Skin of body (tissue), 2 donors: ENCODE results near the gene RNPS1. TPM values are rescaled to one million over a fixed set of nuclear protein-coding genes. Genes with fewer than 3 reads are reported as not detected.

Experiments used
- DNase-seq: peaks from one replicate; lab custom pipeline; 2025; lab: John Stamatoyannopoulos, UW
- total RNA-seq: library from RNA; depleted of rRNA; stranded (reverse); fragments of >200 nt; gene quantifications from one replicate; pipeline ENCODE4 v1.2.3, GENCODE V29; 2014

Gene RNPS1, protein sequence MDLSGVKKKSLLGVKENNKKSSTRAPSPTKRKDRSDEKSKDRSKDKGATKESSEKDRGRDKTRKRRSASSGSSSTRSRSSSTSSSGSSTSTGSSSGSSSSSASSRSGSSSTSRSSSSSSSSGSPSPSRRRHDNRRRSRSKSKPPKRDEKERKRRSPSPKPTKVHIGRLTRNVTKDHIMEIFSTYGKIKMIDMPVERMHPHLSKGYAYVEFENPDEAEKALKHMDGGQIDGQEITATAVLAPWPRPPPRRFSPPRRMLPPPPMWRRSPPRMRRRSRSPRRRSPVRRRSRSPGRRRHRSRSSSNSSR
- 57.3 TPM for total RNA-seq

DNA sequence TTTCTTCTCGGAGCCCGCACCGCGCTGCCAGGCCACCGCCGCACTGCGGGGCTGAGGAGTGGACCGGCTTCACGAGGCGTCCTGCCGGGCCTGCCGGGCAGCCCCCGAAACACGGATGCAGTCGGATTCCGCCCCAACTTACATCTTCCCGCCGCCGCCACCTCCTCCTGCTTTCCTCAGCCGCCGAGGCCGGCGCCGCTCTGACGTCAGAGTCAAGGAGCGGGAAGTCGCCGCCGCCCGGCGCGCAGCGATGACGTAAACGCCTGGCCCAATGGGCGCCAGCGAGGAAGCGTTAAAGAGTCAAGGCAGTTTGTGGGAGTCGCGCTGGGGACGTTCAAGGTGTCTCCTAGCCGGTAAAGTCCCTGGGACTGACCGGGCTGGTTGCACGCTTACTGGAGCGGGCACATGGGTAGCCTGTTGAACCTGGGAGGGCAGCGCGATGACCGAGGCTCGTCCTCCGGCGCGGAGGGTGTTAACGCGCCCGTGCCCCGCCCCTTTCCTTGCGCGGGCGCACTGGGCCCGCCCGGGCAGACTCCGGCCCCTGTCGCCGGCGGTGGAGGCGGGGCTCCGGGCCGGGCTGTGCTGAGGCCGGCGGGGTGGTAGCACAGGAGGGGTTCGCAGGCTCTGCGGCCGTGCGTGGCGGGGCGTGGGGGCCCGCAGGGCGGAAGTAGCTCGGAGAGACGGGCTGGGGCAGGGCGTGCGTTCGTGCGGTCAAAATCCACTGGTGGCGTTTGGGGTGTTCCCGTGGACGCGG lies at the start of gene RNPS1:
RNPS1 (minus strand) TSS at position 214 of the 754 bp plus-strand sequence. CDS start 3,483 bp downstream, outside the sequence.
- DNase-seq = peak; percentile 91

DNA sequence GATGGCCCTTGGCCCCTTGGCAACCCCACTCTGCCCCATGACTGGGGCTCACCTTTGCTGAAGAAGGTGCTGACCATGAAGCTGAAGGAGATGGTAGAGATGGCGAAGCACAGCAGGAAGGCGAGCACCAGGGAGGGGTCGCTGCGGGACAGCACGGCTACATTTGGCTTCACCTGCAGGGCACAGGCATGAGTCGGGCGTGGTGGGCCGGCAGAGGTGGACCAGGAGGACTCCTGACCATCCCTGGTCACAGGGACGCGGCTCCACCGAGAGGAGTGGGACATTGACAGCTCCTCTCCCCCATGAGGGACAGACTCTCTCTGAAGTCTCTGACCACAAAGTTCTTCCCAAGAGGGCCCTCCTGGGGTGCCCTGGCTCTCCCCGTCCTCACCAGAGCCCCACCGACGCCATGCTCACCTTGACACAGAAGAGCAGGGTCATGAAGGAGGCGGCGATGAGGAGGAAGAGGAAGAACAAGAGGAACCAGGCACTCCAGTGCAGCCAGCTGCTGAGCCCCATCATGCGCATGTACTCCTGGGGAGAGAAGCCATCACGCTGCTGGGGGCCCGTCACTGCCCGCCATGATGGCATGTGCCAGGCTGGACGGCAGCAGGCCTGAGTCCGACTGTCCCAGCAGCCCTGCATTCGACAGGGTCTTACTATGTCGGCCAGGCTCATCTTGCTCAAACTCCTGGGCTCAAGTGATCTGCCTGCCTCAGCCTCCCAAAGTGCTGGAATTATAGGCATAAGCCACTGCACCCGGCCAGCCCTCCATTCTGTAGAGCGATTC lies 49.5 kb upstream of the RNPS1 start:
- DNase-seq = no peak

DNA sequence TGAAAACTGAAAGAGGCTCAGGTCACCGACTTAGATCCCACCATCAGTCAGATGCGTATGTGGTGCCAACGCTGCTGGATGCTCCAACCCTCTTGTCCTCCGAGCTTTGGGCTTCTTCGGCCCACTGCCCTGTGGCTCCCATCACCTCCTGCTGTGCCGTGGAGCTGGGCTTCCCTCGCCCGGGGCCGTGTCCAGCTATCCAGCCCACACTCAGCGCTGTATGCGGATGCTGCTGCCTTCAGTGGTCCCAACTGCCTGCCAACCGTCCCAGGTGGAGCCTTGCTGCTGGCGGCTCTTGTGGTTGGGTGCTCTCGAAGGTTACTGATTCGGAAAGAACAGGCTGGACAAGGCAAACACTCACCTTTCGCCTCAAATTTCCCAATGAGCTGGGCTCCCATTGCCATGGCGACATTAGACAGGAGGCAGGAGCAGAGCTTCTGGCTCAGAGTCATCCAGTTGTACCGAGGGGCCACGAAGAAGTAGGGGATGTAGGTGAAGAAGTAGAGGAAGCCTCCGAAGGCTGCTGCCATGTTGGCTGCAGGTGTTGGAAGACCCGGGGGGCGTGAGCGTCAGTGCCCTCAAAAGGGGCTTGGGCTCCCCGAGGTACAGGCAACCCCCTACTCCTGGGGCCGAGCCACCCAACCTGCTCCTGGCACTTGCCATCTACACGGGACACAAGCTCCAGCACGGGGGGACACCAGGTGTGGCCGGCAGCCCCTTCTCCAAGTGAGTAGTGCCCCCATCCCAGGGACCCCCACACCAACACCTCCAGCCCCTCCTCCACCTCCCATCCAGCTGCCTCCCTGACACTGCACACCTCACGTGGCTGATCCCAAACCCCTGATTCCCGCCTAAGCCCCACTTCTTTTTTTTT lies 40.4 kb upstream of the RNPS1 start:
- DNase-seq = no peak

DNA sequence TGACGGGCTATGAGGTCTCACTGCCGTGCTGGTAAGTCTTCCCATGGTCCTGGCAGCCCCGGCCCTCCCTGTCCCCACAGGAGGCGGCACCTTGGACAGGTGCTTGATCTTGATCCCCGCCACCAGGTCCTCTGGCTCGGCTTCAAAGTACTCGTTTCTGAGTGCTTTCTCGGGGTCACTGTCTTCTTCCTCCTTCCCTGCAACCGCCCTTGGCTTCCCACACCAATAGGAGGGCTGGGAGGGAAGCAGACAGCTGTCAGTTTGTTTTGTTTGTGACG lies 31.9 kb upstream of the RNPS1 start:
- DNase-seq = no peak

DNA sequence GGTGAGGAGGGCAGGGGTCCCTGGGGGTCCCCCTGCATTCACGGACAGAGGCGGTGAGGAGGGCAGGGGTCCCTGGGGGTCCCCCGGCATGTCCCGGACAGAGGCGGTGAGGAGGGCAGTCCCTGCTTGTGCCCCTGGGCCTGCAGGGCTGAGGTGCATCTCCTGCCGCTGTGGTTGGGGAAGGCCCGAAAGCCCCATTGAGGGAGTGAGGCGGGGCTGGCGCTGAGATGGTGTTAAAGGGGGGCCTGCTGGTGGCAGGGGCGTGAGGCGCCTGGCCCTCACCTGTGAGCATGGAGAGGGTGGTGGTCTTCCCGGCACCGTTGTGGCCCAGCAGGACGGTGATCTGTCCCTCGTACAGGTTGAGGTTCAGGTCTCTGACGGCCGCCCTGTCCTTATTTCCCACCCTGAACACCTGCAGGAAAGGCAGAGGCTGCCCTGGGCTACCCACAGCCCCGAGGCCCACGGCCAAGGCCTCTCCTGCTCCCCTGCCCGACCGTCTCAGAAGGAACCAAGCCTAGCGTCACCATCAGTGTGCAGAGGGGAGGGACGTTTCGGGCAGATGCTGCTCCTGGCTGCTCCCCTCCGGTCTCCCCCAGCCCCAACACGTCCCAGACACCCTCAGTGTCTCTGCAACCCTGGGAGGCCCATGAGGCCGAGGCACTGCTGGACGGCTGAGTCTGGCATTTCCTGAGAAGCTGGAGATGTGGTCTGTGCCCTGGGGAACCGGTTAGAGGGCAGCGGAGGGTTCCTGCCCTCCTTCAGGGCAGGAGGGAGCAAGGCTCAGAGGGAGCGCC lies 31.4 kb upstream of the RNPS1 start:
- no peak for DNase-seq

DNA sequence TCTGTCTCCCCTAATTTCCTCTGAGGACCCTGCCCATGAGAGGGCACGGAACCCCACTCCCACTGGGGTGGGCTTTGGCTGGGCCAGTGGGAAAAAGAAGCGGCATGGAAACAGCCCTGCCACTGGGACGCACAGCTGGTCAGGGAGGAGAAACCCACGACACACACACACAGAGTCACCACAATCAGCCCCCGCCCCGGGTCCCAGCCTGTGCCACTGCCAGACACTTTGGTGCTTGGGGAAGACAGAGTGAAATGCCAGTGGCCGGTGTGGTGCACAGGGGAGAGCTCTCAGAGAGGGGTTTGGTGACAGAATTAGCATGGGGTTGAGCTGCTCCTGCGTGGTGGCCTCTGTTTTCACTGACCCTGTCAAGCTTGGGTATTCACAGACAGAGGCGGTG lies 30.7 kb upstream of the RNPS1 start:
- no peak for DNase-seq

DNA sequence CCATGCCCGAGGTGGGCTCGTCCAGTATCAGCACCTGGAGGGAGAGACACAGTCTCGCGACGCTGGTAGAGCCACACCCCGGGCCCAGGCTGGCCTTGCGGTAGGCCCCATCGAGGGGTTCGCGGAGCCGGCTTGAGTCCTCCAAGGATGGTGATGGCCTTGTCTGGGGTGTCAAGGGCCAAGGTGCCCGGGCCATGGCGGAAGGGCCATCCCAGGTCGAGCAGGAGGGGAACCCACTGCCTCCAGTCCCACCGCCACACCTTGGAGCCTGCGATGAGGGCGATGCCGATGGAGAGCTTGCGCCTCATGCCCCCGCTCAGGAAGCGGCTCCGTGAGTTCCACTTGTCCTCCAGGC lies 29.6 kb upstream of the RNPS1 start:
- no peak for DNase-seq

DNA sequence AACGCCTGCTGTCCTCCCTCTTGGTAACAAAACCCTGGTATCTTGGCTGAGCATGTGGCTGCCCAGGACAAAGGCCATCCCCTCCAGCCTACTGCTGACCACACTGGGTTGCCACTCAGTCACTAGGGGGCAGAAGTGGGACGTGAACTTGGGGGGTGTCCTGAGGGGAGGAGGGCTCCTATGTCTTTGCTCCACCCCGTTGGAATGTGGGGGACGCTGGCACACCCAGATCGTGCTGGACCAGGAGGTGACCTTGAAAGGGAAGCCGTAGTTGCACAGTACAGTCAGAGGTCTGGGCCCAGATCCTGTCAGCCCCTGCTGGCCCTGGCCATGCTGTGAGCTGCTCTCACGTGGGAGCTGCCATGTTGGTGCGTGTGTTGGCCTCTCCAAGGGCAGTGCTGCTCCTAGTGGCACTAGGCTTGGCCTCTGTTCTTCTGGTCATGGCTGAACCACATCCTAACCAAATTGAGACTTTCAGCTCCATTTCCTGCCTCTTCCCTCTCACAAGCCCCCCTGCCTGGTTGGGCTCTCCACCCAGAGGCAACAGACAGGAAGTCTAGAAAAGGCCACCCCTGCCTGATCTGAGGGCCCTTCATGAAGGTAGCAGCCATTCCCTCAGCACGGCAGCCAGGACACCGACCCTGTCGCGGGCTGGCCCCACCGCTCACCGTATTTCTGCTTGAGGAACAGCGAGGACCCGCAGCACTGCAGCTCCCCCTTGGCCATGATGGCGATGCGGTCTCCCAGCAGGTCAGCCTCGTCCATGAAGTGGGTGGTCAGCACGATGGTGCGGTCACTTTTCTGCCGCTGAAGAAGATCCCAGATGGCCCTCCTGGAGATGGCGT lies 29.0 kb upstream of the RNPS1 start:
- DNase-seq = no peak

DNA sequence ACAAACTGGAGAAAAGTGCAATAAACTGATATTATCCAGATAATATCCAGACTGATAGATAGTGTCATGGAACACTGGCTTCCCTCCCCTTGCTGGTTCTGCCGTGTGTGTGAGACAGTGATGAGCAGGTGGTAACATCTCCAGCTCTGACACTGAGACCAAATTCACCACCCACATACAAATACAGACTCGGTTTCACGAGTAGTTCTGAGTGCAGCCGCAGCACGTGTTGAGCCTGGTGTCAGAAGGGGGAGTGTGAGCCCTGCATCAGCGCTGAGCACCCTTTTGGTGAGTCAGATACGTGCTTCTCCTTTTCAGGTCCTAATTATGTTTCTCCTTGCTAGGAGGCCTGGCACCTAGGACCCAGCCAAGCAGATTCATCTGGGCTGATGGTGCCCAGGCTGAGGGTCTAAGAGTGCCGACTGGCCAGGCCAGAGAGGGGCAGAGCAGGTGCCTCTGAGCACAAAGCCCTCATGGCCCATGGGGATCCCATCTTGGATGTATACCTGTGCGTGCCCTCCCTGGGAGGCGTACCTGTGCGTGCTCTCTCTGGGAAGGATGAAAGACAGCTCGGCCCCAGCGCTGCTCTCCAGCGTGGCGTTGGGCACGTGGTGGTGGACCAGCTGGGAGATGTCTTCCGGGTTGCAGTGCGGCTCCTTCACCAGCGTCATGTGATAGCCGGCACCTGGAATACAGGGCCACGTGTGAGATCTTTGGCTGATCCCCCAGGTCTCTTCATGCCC lies 27.3 kb upstream of the RNPS1 start:
- no peak for DNase-seq

DNA sequence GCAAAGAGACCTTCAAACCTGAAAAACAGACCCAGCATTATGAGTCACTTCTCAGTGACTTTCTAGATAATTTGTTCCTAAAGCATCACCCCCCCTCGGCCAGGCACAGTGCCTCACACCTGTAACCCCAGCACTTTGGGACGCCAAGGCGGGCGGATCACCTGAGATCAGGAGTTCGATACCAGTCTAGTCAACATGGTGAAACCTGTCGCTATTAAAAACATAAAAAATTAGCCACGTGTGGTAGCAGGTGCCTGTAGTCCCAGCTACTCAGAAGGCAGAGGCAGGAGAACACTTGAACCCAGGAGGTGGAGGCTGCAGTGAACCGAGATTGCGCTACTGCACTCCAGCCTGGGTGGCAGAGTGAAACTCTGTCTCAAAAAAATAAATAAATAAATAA lies 24.3 kb upstream of the RNPS1 start:
- DNase-seq = no peak

DNA sequence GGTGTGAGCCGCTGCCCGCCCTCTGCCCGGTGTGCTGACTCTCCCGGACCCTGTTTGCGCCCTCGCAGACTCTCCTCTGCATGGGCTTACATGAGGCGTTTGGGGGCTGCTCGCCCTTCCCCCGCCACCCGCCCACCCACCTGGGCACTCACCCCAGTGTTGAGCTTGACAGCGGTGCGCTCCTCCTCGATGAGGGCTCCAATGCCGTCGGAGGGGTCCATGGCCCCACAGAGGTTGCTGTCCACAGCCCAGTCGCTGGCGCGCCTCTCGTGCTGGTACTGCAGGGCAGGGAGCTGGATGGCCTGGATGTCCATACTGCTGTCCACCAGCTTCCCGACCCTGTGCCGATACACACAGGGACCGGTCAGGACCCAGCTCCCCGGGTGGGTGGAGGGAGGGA lies 21.4 kb upstream of the RNPS1 start:
- no peak for DNase-seq

DNA sequence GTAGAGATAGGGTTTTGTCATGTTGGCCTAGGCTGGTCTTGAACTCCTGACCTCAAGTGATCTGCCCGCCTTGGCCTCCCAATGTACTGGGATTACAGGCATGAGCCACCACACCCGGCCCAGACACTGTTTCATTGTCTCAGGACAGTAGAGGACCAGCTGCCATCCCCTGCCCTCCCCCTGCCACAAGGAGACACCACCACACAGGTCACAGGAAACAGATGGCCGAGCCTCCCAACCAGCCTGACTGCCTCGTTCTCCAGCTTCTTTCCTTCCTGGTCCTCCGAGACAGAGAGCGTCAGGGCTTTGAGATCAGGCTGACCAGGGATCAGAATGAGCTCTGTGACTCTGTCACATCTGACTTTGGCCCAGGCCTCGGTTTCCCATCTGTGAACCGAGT lies 20.8 kb upstream of the RNPS1 start:
- no peak for DNase-seq

DNA sequence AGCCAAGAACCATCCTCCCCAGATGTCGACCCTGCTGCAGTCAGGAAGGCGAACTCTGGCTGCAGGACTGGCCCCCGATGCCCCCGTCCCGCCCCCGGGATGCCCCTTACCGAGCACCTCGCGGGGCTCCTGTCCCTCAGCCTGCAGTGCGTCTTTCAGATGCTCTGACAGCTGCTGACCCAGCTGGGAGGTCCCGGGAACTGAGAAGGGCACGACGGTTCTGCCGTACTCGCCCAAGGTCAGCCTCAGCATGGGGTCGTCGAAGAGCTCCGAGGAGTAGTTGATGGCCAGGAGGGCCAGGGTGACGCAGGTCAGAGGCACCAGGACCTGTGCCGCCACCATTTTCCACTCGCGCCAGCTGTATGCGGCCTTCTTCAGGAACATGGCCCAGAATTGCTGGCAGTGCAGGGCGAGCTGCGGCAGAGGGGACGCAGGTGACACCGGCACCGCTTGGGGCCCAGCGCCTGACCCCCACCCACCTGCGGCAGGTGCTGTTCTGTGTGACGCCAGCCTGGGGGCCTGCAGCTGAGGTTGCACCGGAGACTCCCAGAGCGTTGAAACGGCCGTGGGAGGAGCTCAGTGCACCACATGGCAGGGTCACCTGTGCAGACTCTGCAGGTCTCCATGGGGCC lies 20.1 kb upstream of the RNPS1 start:
- DNase-seq = no peak

DNA sequence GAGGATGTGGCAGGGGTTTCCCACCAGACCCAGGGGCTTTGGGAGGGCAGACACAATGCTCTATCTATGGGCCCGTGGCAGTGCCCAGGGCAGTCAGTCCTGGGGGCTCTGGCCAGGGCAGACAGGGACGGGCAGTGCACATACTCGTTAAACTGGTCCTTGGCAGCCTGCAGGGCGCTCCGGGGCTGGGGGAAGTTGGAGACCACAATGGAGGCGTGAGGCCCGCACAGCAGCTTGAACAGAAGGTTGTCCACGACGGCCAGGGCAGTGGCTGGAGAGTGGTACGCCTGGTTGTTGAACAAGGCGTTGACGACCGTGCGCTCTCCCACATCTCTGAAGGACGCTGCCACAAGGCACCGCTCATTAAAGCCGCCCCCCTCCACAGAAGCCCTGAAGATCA lies 18.6 kb upstream of the RNPS1 start:
- DNase-seq = no peak

DNA sequence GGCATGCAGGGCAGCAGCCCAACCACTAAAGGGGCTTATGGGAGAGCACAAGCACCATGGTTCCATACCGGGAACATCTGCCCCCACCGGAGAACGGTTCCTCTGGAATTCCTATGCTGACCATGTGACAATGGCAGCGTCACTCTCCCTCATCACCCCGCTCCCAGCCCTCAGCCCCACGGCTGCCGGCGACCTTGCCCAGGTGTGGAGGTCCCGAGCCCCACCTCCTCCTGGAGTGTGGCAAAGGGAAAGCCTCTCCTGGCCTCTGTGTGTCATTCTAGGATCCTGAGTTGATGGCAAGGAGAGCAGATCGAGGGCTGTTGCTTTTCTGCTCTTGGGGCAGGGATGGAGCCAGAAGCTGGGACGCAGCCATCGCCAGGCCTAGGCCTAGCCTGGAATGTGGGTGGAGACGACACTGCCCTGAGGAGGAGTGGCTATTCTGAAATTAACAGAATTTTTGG lies 17.8 kb upstream of the RNPS1 start:
- DNase-seq = no peak

DNA sequence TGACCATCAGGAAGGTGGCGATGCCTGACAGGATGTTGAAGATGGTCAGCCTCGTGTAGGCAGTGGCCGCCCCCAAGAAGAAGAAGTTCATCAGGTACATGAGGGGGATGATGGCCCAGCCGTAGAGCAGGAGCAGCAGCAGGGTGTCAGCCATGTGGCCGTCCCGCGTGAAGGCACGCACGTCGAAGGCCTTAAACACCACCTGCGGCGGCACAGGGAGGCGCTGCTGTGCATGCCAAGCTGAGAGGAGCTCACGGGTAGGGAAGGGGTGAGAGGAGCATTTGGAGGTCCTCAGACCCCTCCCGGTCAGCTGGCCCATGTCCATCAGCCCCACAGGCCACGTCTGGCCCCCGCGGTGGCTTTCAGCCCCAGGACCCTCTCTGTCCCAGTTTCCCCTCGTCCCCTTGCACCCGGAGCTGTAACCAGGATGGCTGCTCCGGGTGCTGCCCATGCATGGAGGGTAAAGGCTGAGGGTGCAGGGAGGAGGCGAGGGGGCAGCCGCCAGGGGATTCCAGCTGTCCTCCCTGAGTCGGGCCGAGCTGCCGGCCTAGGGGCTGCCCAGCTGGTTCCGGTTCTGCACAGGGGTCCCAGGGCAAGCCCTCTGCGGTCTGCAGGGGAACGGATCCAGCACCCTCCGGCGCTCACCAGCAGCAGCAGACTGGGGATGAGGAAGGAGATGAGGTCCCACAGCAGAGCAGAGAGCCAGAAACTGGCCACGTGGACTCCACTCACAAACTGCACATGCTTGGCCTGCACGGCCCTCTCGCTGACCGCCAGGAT lies 17.1 kb upstream of the RNPS1 start:
- no peak for DNase-seq

DNA sequence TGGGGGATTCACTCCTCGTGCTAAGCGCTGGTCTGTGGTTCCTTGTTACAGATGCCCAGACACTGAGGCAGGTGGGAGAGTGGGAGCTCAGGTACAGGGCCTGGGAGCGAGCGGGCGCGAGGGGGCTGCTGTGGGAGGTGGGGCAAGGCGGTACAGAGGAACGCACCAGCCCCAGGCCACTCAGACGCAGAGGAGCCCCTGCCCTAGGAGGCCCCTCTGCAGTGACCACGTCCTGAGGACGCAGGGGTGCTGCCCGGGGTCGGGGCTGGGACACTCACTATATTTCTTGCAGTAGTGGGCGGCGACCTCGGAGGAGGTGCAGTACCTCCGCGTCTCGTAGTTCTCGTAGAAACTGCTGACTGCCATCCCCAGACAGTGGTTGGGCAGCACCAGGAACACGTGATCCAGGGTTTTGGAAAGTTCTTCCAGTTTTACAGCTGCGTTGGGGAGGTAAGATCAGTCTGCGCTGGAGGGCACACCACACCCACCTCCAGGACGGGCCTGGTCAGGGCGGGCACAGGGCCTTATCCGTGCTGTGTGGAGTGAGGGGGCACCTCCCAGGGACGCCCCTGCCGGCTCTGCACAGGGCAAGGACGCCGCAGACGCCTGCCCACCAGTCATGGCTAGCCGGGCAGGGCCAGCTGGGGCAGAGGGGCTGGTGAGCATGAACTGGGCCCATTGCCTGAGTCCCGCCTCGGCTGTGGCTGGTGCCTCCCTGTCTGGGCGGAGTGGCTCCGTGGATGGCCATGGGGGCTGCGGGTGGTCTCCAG lies 16.3 kb upstream of the RNPS1 start:
- no peak for DNase-seq
